Right ventricle myocardium superior (tissue), 1 donor: Measurements from ENCODE around the gene ADCY7. TPM values are rescaled to one million over a fixed set of nuclear protein-coding genes. Genes with fewer than 3 reads are reported as not detected.

Experiments
- ATAC-seq: fragments of 200-7000 bp; cut with Tn5 transposase; one replicate; pipeline ENCODE4 v1.9.1; 2020; ENCODE audit warnings: mild to moderate bottlenecking; ENCODE audit not compliant: poor library complexity
- DNase-seq: peaks from one replicate; pipeline ENCODE4 v3.0.0-alpha.2; 2020
- intact Hi-C: fragments of 100-400 bp; cut with DNase I; formaldehyde crosslinking; loops from one replicate; pipeline ENCODE4 v1.11.2; 2022
- total RNA-seq: library from RNA; stranded (reverse); fragmentation: NEBNext Ultra II Directional; extraction: Animal tissue kit (Norgen Biotek cat#: 25700); gene quantifications from one replicate; pipeline ENCODE4 v1.2.1, GENCODE V29; 2021
- donor health status: DM: no; HTN: yes; CAD: no; lungs with severe emphysema.

ADCY7 gene
- total RNA-seq, 1 donor from 2014 or later, result 9.3 TPM

DNA sequence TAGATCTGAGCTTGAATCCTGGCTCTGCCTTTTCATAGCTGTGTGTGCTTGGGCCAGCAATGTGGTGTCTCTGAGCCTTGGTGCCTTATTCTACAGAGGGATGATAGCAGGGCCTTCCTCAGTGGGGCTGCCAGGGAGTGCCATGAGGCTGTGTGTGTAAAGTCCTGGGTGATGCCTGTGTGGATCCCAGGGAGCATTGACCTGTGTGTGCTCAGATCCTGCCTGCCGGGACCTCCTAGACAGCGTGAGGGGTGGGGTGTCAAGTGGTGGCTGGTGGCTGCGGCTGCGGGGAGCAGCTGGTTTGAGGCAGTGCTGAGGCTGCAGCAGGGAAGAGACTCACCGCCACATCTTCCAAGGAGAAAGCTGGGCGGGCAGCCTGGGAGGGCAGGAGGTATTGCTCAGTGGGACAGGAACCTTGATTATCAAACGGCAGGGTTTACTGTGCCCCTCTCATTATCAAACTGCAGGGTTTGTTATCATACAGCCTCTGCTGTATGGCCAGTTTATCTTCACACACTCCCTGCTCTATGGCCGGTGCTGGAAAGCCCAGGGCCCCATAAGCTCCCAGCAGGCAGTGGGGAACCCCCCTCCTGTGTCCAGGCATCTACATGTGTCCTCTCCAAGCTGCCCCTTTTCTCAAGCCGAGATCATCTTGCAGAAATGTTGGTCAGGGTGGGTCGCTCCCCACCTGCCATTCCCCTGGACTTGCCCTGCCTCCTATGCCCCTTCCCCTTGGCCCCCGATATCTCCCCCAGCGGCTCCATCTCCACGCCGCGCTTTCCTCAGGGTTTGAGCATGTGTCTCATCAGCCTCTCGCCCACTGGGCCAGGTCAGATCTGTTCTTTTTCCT lies 3.1 kb upstream of the ADCY7 start:
- DNase-seq (no peak), ATAC-seq (no peak)
- intact Hi-C loops, result no loop called here

DNA sequence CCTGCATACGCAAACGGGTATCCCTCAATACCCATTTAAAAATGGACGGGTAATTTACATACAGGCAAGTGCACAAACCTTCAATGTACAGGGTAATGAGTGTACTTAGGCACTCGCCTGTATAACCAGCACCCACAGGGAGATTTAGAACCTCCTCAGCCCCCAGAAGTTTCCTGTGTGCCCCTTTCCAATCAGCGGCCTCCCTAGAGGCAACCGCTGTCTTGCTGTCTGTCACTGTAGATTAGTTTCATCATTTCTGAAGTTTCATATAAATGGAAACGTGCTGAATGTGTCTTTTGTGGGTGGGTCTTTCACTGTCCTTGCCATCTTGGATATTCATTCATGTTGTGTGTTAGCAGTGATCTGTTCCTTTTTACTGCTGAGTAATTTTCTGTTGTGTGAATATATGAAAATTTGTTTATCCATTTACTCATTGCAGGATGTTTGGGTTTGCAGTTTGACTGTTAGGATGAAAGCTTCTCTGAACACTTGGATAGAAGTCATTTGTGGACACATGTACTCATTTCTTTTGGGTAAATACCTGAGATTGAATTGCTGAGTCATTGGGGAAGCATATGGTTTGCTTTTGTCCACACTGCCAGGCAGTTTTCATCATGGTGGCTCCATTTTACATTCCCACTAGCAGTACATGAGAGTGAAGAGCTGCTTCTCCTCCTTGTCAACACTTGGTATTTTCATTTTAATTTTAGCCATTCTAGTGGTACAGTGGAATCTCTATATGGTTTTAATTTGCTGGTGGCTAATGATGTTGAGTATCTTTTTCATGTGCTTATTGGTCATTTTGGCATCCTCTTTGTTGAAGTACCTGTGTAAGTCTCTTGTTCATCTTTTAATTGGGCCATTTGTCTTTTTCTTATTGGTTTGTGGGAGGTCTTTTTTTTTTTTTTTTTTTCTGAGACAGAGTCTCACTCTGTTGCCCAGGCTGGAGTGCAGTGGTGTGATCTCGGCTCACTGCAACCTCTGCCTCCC lies 2.1 kb upstream of the ADCY7 start:
- intact Hi-C loops, result no loop called here

DNA sequence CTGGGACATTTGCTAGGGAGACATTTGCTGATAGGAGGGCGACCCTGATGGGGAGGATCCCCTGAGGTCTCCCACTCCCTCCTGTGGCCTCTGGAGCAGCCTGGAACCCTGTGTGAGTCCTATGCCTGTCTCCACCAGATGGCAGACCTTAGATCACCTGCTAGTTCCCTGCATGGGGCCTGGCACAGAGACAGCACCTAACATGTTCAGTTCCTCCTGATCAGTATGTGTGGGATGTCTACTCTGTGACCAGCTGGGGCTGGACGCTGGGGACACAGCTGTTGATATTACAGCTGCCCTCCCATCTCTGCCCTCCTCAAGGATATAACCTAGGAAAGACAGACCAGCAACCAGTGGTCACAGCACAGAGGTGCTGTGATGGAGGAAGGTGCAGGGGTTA lies 1.1 kb upstream of the ADCY7 start:
- intact Hi-C loops, result no loop called here
- DNase-seq, result no peak
- no peak for ATAC-seq

More for the DNA sequence above, 2.1 kb upstream of the ADCY7 start:
- ATAC-seq (no peak), DNase-seq (no peak)

DNA sequence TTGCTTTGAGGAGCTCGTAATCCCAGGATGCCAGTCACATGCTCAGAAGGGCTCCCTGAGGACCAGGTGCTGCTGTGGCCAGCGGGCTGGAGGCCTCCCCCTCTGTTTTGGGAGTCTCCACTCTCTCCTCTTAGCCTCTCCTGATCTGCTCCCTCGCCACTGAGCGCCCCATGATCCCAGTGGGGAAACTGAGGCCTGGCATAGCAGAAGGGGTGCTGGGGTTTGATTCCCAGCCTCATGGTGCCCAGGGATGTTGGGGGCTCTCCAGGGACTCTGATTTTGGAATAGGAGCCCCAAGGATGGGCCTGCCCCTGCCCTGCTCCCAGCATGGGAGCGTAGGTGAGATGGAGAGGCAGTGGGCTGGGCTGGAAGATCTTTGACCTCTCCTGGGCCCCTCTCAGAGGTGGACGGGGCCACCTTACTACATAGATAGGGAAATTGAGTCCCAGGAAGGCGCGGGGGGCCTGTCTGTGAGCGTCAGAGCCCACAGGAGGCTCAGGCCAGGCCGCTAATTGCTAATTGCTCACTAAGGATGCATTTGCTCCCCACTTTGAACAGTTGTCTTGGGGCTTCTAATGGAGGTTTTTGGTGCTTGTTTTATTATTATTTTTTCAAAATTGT lies 525 bp upstream of the ADCY7 start:
- no peak for DNase-seq
- intact Hi-C loops, result no loop called here
- ATAC-seq, result no peak

DNA sequence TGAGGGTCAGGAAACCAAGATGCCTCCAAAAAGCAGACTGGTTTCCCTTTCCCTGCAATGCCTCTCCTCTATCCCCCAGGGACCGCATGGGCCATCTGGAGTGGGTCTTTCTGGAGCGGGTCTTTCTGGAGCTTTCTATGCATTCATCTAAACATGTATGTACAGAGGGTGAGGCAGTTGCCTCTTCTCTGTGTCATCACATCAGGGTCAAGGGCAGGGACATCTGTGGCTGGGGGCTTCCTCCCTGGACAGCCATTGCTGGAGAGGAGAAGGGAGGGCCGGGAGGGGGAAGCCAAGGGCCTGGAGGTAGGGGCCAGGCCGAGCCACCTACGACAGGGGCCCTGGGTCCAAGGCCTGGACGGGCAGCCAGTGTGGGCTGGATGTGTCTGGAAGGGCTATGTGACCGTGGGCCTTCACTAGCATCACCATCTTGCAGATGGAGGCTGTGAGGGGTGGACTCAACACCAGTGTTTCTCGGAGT lies 840 bp downstream of the ADCY7 start:
- intact Hi-C loops, result no loop called here
- DNase-seq, result no peak
- no peak for ATAC-seq

DNA sequence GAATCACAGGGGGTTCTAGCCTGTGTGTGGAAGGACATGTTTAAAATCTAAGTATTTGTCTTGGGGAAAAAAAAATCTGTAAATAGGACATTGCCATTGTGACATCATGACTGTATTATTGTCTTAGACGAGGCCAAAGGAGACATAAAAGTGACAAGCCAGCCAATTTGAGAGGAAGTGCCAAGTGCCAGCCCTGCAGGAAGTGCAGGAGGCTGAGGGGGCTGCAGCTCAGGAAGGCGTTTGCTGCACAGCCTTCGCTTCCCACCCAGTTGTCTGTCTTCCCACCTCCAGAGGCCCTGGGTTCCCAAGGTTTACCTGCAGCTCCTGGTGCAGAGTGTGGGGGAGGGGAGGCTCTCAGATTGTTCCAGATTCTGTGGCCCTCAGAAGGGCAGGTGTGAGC lies 1.3 kb downstream of the ADCY7 start:
- ATAC-seq (no peak), DNase-seq (no peak)
- intact Hi-C loops, result no loop called here

DNA sequence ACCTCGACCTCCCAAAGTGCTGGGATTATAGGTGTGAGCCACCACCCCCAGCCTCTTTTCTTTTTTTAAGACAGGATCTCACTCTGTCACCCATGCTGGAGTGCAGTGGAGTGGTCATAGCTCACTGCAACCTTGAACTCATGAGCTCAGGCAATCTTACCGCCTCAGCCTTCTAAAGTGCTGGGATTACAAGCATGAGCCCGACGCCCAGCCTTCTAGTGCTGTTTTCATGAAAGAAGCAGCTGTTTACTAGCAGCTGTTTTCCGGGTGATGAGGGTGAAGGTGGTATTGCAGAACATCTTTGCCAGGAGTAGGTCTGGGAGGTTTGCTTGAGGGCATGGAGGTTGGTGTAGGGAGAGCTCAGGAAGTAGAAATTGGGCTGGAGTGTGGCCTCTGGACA lies 2.0 kb downstream of the ADCY7 start:
- no peak for ATAC-seq
- intact Hi-C loops, result no loop called here
- DNase-seq, result no peak

DNA sequence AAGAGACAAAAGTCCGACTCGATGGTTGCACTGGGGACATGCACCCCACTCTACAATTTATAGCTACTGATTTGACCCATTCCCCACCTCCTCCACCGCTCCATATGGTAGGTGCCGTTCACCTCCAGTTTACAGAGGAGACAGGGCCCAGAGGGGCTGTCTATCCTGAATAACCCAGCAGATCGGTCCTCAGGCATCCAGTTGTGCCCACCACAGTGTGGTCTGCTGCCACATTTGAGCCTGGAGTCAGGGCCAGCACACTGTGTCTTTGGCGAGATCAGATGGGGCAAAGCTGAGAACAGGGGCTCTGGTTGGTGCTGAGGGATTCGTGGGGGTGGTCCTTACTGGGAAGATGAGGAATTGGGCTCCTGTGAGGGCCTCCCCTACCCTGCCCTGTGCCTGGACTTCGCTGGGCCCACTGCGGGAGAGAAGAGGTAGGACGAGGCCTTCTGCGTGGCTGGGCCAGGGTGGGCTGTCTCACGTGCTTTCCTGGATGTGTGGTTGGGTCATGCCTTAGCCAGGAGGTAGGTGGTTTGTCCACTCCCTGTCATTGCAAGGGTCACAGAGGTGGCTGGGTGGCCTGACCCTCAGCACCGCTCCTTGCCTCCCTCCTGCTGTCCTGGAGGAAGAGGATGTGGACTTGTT lies 2.8 kb downstream of the ADCY7 start:
- DNase-seq, result no peak

DNA sequence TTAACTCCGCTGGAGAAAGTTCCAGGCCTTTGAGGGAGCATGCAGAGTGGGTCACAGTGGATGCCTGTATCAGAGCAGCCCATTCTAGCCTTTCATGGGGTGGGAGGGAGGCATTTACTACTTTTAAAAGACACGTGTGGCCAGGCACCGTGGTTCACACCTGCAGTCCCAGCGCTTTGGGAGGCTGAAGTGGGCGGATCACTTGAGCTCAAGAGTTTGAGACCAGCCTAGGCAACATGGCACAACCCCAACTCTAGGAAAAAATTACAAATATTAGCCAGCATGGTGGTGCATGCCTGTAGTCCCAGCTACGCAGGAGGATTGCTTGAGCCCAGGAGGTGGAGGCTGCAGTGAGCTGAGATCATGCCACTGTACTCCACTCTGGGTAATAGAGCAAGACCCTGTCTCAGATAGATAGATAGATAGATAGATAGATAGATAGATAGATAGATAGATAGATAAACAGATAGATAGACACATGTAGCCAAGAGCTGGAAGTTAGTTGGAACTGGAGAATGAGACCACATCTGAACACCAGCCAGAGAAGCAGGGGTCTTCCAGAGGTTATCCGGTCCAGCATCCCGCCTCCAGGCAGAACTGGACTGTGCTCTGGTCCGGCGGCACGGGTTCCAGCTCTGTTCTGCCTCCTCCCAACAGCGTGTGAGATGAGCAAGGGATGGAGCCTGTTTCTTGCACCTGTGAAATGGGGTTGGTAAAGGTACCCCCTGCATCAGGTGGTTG lies 3.6 kb downstream of the ADCY7 start:
- ATAC-seq (no peak), DNase-seq (no peak)
- intact Hi-C loops, result no loop called here

More for the DNA sequence above, 2.8 kb downstream of the ADCY7 start:
- no peak for ATAC-seq
- intact Hi-C loops, result no loop called here

DNA sequence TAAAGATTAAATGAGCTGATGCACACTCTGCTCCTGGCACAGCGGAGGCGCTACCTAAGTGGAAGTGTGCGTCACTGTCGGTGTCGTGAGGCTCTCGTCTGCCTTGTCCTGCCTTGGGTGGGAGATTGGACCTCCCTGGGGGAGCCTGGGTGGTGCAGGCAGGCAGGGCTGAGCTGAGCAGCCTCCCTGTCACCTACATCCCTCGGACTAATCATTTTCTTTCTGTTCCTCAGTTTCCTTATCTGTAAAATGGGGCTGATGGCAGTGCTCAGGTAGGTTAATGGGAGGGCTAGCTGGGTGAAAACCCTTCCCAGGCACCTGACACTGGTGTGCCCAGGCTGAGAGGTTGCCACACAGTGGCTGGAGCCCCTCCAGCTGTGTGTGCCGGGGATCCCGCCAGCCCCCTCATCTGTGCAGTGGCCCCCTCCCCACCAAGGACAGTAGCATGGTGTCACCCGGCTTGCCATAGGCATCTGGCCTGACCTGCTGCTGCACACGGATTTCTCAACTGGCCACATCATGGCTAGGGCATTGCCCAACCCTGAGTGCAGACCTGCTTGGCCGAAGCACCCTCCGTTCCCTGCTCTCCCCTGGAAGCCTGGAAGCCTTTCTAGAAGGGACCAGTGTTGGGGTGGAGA lies 4.3 kb downstream of the ADCY7 start:
- DNase-seq, result peak; percentile 39
- intact Hi-C loops, result no loop called here
- ATAC-seq, result no peak

DNA sequence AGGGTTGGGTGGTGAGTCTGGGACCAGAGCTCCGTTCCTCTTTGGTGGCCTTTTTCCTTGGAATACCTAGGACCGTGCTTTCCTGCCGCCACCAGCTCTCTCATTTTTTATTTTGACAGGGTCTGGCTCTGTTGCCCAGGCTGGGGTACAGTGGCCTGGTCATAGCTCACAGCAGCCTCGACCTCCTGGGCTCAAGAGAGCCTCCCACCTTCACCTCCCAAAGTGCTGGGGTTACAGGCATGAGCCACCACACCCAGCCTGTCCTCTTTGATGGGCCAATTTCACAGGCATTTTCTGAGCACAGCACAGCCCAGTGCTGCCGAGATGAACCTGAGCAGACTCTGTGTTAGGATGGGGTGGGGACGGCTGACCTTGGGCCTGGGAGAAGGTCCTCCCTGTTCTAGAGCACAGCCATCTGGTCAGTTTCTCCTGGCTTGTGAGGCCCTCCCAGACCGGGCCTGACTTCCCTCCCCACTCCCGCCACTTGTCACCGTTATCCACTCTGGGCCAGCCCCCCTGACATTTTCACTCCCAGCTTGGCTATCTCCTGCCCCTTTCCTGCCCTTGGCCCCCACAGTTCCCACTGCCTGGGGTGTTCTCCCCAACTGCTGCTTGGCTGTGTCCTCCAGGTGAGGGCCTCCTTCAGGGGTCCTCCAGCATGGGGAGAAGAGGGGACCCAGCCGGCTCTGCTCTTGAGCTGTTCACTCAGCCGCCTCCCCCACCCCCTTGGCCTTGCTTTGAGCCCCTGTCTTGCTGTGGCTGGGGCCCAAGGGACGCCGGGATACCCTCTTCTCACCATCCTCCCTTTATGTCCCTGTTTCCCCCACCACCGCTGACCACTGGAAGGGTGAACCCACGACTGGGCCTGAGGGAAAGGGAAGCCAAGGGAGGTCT lies 5.0 kb downstream of the ADCY7 start:
- ATAC-seq (no peak), DNase-seq (peak; percentile 30)
- intact Hi-C loops, result no loop called here

DNA sequence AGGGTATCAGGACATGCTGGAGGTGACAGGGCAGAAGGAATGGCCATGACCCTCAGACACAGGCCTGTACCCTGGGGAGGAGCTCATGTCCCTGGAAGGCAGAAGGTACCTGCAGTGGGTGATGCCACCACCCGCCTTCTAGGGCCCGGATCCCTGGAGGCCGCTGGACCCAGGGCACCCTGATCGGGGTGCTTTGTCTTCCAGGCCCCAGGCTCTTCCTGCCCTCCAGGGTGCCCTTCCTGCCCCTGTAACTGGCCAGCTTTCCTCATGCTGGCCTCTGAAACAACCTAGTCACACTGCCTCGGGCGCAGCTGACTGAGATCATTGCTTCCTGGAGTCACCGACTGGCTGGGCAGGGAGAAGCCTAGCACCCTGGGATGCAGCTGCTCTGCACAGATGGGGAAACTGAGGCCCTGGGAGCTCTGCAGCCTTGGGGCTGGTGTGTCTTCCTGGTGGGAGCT lies 5.8 kb downstream of the ADCY7 start:
- no peak for ATAC-seq
- intact Hi-C loops, result no loop called here
- DNase-seq, result peak; percentile 37

DNA sequence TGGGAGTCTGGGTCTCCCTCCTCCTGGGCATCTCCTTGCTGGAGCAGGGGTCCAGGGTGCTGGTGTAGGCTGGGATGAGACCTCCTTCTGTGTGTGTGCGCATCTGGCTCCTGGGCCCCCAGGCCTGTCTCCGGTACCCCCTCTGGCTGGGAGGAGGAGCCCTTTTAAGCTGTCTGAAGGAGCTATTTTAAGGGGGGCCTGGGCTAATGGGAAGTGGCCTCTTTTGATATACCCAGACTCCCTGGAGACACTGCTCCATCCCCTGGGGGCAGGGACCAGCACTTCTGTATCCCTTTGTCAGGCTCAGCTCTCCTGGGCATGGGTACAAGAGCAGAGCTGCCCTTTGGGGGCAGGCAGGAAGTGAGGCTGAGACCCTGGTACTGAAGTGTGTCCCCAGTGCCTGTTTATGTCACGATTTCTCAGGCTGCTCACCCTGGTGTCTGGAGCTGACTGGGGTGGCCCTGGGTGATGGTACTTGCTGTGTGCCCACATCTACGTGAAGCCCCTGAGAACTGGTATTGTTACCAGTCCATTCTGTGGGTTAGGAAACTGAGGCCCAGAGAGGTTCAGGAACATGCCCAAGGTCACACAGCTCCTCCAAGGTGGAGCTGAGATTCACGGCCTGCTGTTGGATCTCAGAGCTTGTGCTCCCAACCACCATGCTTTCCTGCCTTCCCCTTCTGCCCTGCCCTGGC lies 6.5 kb downstream of the ADCY7 start:
- no peak for ATAC-seq
- intact Hi-C loops, result no loop called here
- peak; percentile 24 for DNase-seq

DNA sequence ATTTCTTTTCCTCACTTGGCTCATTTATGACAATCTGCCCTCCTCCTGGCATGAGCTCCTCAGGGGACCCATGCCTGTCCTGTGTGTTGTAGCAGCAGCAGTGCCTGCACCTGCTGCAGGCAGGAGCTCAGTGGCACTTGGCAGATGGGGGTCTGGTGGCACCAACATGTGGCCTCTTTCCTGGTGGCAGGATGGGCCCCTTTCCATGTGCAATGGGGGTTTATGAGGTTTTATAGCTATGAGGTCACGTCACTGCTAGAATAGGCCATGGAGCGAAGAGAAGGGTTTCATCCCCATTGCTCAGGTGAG lies 7.0 kb downstream of the ADCY7 start:
- no peak for ATAC-seq
- DNase-seq, result peak; percentile 31
- intact Hi-C loops, result no loop called here

DNA sequence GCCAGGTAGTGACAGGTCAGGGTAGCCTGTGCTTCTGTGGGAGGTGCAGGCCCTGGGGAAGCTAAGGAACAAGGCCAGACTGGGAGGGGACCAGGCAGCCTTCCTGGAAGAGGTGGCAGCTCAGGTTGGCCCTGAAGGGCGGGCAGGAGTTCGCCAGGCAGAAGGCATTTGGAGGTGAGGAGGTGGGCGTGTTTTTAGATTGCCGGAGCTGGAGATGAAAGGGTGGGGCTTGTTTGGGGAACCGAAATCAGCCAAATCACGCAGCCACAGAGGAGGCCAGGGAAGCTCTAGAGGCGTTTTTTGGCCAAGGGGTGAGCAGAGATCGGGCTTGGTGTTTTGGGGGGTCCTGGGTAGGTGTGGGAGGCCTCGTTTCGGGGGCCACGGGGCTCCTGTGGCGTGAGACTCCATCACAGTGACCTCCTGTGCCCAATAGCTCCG lies 7.6 kb downstream of the ADCY7 start:
- intact Hi-C loops, result no loop called here
- peak; percentile 36 for ATAC-seq
- DNase-seq, result peak; percentile 51
